Activated CD8-positive, alpha-beta memory T cell treated with anti-CD3 and anti-CD28 coated beads, Interleukin-2, amount 50 U/mL, for 1 hour (primary cell): Measurements from ENCODE around the gene SYT7.
A peak's percentile ranks its signal among the peaks of the same experiment; 100 is the strongest.
"Not testable (repeated sequence)": the region's sequence is repeated elsewhere in the genome, so short reads cannot be mapped to it uniquely, and the experiment has no call there.

Source experiments
- DNase-seq: peaks from one replicate; pipeline ENCODE4 v3.0.0-alpha.2; 2020; ENCODE audit errors: extremely low read depth

SYT7 gene

GRCh38 chr11:61581030-61581928 lies at the start of gene SYT7:
TSS of gene SYT7 (minus strand) at chr11:61581076. CDS start at chr11:61580820, 256 bp downstream.
- DNase-seq, result peak; percentile 74

GRCh38 chr11:61630089-61630488 lies 49.2 kb upstream of the SYT7 start:
- no peak for DNase-seq

- DNase-seq, result no peak
These were observed 48.4 kb upstream of the SYT7 start for GRCh38 chr11:61629082-61629833.

- no peak for DNase-seq
These were observed 47.7 kb upstream of the SYT7 start for GRCh38 chr11:61628662-61628970.

GRCh38 chr11:61627850-61628661 lies 47.2 kb upstream of the SYT7 start:
- no peak for DNase-seq

GRCh38 chr11:61626580-61627380 lies 45.9 kb upstream of the SYT7 start:
- DNase-seq, result no peak

GRCh38 chr11:61625525-61625924 lies 44.6 kb upstream of the SYT7 start:
- DNase-seq, result no peak

GRCh38 chr11:61621917-61622585 lies 41.2 kb upstream of the SYT7 start:
- DNase-seq, result no peak

- no peak for DNase-seq
These were observed 38.8 kb upstream of the SYT7 start for GRCh38 chr11:61619471-61620226.

GRCh38 chr11:61618978-61619377 lies 38.1 kb upstream of the SYT7 start:
- no peak for DNase-seq

GRCh38 chr11:61617515-61617914 lies 36.6 kb upstream of the SYT7 start:
- DNase-seq, result no peak

- no peak for DNase-seq
These were observed 35.6 kb upstream of the SYT7 start for GRCh38 chr11:61616434-61616833.

- not testable (repeated sequence) for DNase-seq
These were observed 33.9 kb upstream of the SYT7 start for GRCh38 chr11:61614782-61615181.

- DNase-seq, result no peak
These were observed 33.0 kb upstream of the SYT7 start for GRCh38 chr11:61613870-61614269.

GRCh38 chr11:61613051-61613450 lies 32.2 kb upstream of the SYT7 start:
- DNase-seq, result no peak

GRCh38 chr11:61611309-61611708 lies 30.4 kb upstream of the SYT7 start:
- no peak for DNase-seq

GRCh38 chr11:61610905-61611304 lies 30.0 kb upstream of the SYT7 start:
- no peak for DNase-seq

- DNase-seq, result no peak
These were observed 29.1 kb upstream of the SYT7 start for GRCh38 chr11:61609980-61610366.

- no peak for DNase-seq
These were observed 28.4 kb upstream of the SYT7 start for GRCh38 chr11:61609000-61609979.
